ENCODE data around the gene GBE1.

The GBE1 gene

DNA sequence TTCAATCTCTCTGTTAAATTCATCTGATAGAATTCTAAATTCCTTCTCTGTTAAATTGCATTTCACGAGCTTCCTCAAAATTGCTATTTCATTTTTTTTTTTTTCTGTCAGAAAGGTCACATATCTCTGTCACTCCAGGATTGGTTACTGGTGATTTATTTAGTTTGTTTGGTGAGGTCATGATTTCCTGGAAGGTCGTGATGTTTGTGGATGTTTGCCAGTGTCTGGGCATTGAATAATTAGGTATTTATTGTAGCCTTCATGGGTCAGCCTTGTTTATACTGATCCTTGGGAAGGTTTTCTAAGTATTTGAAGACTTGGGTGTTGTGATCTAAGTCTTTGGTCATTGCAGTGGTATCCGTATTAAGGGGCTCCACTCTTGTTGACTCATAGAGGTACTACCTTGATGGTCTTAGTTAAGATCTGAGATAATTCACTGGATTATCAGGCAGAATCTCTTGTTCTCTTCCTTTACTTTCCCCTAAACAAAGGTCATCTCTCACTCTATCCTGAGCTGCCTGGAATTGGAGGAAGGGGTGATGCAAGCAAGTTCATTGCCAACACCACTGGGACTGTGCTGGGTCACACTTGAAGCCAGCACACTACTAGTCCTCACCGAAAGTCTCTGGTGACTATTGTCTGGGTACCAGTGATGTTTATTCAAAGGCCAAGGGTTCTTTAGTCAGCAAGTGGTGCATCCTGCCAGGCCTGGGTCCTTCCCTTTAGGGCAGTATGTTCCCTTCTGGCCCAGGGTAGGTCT is 231.1 kb downstream of the GBE1 start:
- Histone ChIP-seq H2AFZ (ENCODE audit: low read length) (no peak overlapping the region), H3K27me3 (ENCODE audit: insufficient read depth, low read length, poor library complexity, severe bottlenecking) (no peaks in the 10 kb centered on the region), H3K4me1 (ENCODE audit: insufficient read depth, low read length, poor library complexity, severe bottlenecking) (no peaks in the 10 kb centered on the region), H3F3A (ENCODE audit: low read depth) (no peaks in the 10 kb centered on the region), H3K79me2 (ENCODE audit: insufficient read depth, low read length) (no peaks in the 10 kb centered on the region), H3K4me2 (ENCODE audit: low read depth, low read length, poor library complexity, severe bottlenecking) (no peak overlapping the region), H3K9me3 (ENCODE audit: insufficient read depth, low read depth, low read length) (no peaks in the 10 kb centered on the region), H4K20me1 (ENCODE audit: insufficient read depth, low read length, poor library complexity, severe bottlenecking) (no peaks in the 10 kb centered on the region), H3K36me3 (ENCODE audit: insufficient read depth, low read length) (peaks cover 63% of the 10 kb centered on the region), H3K9ac (ENCODE audit: low read depth, low read length, poor library complexity, severe bottlenecking) (no peak overlapping the region), H3K9me2 (replicated peaks; ENCODE audit: low read depth, low read length) (no peaks in the 10 kb centered on the region), H3K4me3 (ENCODE audit: low read length, poor library complexity, severe bottlenecking) (no peak overlapping the region)
- TF ChIP-seq, protein P1, sequence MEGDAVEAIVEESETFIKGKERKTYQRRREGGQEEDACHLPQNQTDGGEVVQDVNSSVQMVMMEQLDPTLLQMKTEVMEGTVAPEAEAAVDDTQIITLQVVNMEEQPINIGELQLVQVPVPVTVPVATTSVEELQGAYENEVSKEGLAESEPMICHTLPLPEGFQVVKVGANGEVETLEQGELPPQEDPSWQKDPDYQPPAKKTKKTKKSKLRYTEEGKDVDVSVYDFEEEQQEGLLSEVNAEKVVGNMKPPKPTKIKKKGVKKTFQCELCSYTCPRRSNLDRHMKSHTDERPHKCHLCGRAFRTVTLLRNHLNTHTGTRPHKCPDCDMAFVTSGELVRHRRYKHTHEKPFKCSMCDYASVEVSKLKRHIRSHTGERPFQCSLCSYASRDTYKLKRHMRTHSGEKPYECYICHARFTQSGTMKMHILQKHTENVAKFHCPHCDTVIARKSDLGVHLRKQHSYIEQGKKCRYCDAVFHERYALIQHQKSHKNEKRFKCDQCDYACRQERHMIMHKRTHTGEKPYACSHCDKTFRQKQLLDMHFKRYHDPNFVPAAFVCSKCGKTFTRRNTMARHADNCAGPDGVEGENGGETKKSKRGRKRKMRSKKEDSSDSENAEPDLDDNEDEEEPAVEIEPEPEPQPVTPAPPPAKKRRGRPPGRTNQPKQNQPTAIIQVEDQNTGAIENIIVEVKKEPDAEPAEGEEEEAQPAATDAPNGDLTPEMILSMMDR (conservative IDR thresholded peaks at IDR 0.05; ENCODE audit: low read length), result no peak
- TF ChIP-seq EZH2phosphoT487 (IDR thresholded peaks at IDR 0.05; ENCODE audit: borderline replicate concordance), result no peak

DNA sequence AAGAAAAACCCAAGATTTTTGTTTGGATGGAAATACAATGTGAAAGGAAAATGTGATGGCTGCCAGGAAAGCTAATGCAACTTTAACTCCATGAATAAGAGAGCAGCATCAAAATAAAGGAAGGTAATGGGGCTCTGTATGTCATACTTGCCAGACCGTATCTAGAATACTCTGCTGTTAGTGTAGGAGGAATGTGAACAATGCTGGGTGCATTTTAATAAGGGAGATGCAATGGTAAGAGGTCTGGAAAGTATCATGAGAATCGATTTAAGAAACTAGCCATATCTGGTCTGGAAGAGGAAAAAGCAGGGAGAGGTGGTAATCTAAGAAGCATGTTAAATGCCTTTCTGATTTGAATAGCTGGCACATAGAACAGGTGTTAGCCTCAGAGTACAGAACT is 239.6 kb downstream of the GBE1 start:
- Histone ChIP-seq H4K20me1 (ENCODE audit: insufficient read depth, low read length, poor library complexity, severe bottlenecking) (no peaks in the 10 kb centered on the region), H2AFZ (ENCODE audit: low read length) (no peak overlapping the region), H3K9me2 (replicated peaks; ENCODE audit: low read depth, low read length) (no peaks in the 10 kb centered on the region), H3F3A (ENCODE audit: low read depth) (no peaks in the 10 kb centered on the region), H3K4me2 (ENCODE audit: low read depth, low read length, poor library complexity, severe bottlenecking) (no peak overlapping the region), H3K36me3 (ENCODE audit: insufficient read depth, low read length) (no peaks in the 10 kb centered on the region), H3K79me2 (ENCODE audit: insufficient read depth, low read length) (no peaks in the 10 kb centered on the region), H3K4me1 (ENCODE audit: insufficient read depth, low read length, poor library complexity, severe bottlenecking) (no peaks in the 10 kb centered on the region), H3K9me3 (ENCODE audit: insufficient read depth, low read depth, low read length) (no peaks in the 10 kb centered on the region), H3K9ac (ENCODE audit: low read depth, low read length, poor library complexity, severe bottlenecking) (no peak overlapping the region), H3K27me3 (ENCODE audit: insufficient read depth, low read length, poor library complexity, severe bottlenecking) (no peaks in the 10 kb centered on the region), H3K4me3 (ENCODE audit: low read length, poor library complexity, severe bottlenecking) (no peak overlapping the region)
- TF ChIP-seq EZH2phosphoT487 (IDR thresholded peaks at IDR 0.05; ENCODE audit: borderline replicate concordance), result no peak
- TF ChIP-seq, protein P1 (conservative IDR thresholded peaks at IDR 0.05; ENCODE audit: low read length), result no peak

DNA sequence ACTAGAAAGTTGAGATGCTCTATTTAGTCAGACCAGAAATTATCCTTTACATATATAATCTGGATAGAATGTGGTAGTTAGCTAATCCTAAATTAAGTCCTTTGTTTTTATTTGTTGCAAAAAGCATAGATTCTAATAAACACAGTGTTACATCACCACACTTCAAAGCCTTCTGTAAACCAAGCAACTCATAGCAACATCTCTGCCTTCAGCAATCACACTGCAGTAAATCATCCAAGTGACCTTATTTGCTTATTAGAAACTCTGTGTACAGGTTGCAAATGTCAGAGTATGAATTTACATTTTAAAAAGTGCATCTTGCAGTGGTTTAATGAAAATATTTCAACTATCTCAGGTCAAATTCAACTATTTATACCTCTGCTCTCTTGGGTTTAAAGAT is 242.5 kb downstream of the GBE1 start:
- no peaks in the 10 kb centered on the region for H4K20me1 ChIP-seq (ENCODE audit: insufficient read depth, low read length, poor library complexity, severe bottlenecking)
- H3K36me3 ChIP-seq (ENCODE audit: insufficient read depth, low read length), result no peaks in the 10 kb centered on the region
- no peak overlapping the region for H3K4me3 ChIP-seq (ENCODE audit: low read length, poor library complexity, severe bottlenecking)
- H3K9me3 ChIP-seq (ENCODE audit: insufficient read depth, low read depth, low read length), result no peaks in the 10 kb centered on the region
- no peaks in the 10 kb centered on the region for H3K9me2 ChIP-seq (replicated peaks; ENCODE audit: low read depth, low read length)
- no peaks in the 10 kb centered on the region for H3K4me1 ChIP-seq (ENCODE audit: insufficient read depth, low read length, poor library complexity, severe bottlenecking)
- H3K27me3 ChIP-seq (ENCODE audit: insufficient read depth, low read length, poor library complexity, severe bottlenecking), result no peaks in the 10 kb centered on the region
- no peaks in the 10 kb centered on the region for H3K79me2 ChIP-seq (ENCODE audit: insufficient read depth, low read length)
- H3F3A ChIP-seq (ENCODE audit: low read depth), result no peaks in the 10 kb centered on the region
- H3K4me2 ChIP-seq (ENCODE audit: low read depth, low read length, poor library complexity, severe bottlenecking), result no peak overlapping the region
- TF ChIP-seq, protein P1 (conservative IDR thresholded peaks at IDR 0.05; ENCODE audit: low read length), result no peak
- no peak for TF ChIP-seq EZH2phosphoT487 (IDR thresholded peaks at IDR 0.05; ENCODE audit: borderline replicate concordance)
- no peak overlapping the region for H2AFZ ChIP-seq (ENCODE audit: low read length)
- no peak overlapping the region for H3K9ac ChIP-seq (ENCODE audit: low read depth, low read length, poor library complexity, severe bottlenecking)

Measured in Loucy (cell line).